ENCODE results near the gene OLFML2B. TPM values are rescaled to one million over a fixed set of nuclear protein-coding genes. Genes with fewer than 3 reads are reported as not detected.

Gene OLFML2B
- total and polyA plus RNA-seq, 4 donors = 8.0 to 82.6 (median 35.5) TPM

DNA sequence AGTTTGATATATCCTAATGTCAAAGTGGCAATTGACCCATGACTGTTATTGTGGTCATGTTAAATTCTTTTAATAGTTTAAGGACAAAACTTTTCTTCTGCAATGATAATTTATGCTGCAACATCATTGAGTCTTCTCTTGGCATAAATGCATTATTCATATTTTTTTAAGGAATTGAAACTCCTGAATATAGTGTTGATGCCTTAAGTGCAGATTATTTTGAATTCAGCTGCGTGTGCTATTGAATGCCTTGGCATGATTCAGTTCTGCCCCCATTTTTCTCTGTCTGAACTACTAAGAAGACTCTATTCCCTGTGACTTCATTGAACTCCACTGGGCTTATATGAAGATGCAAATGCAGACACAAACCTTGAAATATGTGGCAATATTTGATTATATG is 23.3 kb upstream of the OLFML2B start:
- DNase-seq (no peak), ATAC-seq (ENCODE audit: low FRiP score) (no peak)
- no peaks in the 10 kb centered on the region for H3K36me3 ChIP-seq (ENCODE audit: control insufficient read depth in 1 of 2, insufficient read depth in 2 of 2, low read length in 1 of 2)
- H3K27ac ChIP-seq (ENCODE audit: low read depth in 1 of 2, low read length in 2 of 2) = no peak overlapping the region
- intact Hi-C loops (cut with DNase I) = no loop called here
- H3K9me3 ChIP-seq (ENCODE audit: control insufficient read depth, low read length) = no peaks in the 10 kb centered on the region
- H3K27me3 ChIP-seq (ENCODE audit: control insufficient read depth in 1 of 2, insufficient read depth in 2 of 2, low read length in 1 of 2) = no peaks in the 10 kb centered on the region
- H3K4me1 ChIP-seq (ENCODE audit: control insufficient read depth in 1 of 2, insufficient read depth in 2 of 2, low read length in 2 of 2) = no peaks in the 10 kb centered on the region
- 51 to 69% methylated on average over 1 of the region's 1 CpG for WGBS, 2 donors
- H3K4me3 ChIP-seq (ENCODE audit: low read length in 2 of 2) = no peak overlapping the region

DNA sequence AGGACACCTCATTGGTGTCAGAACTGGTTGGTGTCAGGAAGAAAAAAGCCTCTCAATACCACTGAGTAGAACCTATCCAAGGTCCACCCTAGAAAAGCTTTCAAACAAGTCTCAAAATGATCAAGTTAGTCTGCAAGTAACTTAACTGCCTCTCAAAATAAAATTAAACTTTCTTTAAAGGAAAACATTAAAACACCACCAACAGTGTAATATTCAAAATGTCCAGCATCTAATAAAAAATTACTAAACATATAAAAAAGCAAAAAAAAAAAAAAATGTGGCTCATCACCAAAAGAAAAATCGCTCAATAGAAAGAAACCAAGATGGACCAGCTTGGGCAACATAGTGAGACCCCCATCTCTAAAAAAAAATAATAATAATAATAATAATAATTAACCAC is 18.7 kb upstream of the OLFML2B start:
- ATAC-seq (ENCODE audit: low FRiP score) (no peak), DNase-seq (no peak)
- 92 to 96% methylated on average over 1 of the region's 1 CpG for WGBS, 2 donors
- H3K36me3 ChIP-seq (ENCODE audit: control insufficient read depth in 1 of 2, insufficient read depth in 2 of 2, low read length in 1 of 2) = no peaks in the 10 kb centered on the region
- H3K9me3 ChIP-seq (ENCODE audit: control insufficient read depth, low read length) = no peaks in the 10 kb centered on the region
- H3K27ac ChIP-seq (ENCODE audit: low read depth in 1 of 2, low read length in 2 of 2) = no peak overlapping the region
- H3K27me3 ChIP-seq (ENCODE audit: control insufficient read depth in 1 of 2, insufficient read depth in 2 of 2, low read length in 1 of 2) = no peaks in the 10 kb centered on the region
- intact Hi-C loops (cut with DNase I) = no loop called here
- H3K4me1 ChIP-seq (ENCODE audit: control insufficient read depth in 1 of 2, insufficient read depth in 2 of 2, low read length in 2 of 2) = no peaks in the 10 kb centered on the region
- H3K4me3 ChIP-seq (ENCODE audit: low read length in 2 of 2) = no peak overlapping the region

DNA sequence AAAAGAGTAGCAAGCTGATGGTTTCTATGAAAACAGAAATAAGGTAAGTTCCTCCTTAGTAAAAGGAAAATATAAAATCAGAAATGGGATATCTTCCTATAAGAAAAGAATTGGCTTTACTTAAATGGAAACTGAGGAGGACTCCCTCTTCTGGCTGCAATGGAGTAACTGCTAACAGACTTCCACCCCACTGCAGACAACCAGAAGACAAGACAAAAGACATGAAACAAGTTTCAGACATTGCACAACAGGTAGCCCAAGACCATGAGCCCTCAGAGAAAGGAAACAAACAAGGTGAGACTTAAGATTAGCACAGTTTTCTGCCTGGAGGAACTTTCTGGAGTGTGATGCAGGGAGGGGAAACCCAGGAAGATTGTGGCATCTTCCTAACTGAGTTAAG is 17.0 kb upstream of the OLFML2B start:
- H3K36me3 ChIP-seq (ENCODE audit: control insufficient read depth in 1 of 2, insufficient read depth in 2 of 2, low read length in 1 of 2) = no peaks in the 10 kb centered on the region
- H3K27ac ChIP-seq (ENCODE audit: low read depth in 1 of 2, low read length in 2 of 2) = no peak overlapping the region
- no peaks in the 10 kb centered on the region for H3K27me3 ChIP-seq (ENCODE audit: control insufficient read depth in 1 of 2, insufficient read depth in 2 of 2, low read length in 1 of 2)
- no peaks in the 10 kb centered on the region for H3K9me3 ChIP-seq (ENCODE audit: control insufficient read depth, low read length)
- DNase-seq = no peak
- intact Hi-C loops (cut with DNase I) = no loop called here
- H3K4me3 ChIP-seq (ENCODE audit: low read length in 2 of 2) = no peak overlapping the region
- ATAC-seq (ENCODE audit: low FRiP score) = no peak
- peaks cover 0 to 2% of the 10 kb centered on the region in 2 donors for H3K4me1 ChIP-seq (ENCODE audit: control insufficient read depth in 1 of 2, insufficient read depth in 2 of 2, low read length in 2 of 2)

DNA sequence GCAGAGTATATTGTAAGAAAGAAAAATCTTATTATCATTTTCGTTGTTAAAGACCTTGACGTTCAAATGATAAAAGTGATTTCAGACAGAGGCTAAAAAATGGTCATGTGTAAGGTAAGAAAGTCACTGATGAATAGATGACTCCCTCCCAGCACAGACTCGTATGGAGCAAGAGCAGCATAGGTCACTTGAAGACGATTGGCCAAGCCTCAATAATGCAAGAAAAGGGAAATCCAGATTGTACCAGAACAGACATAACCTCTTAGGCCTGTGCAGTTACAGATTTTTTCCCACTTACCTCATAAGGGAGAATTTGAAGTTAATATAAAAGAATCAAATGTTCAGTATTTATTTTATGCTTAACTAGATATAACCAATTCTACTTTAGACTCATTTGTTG is 16.3 kb upstream of the OLFML2B start:
- intact Hi-C loops (cut with DNase I) = no loop called here
- Histone ChIP-seq H3K27me3 (ENCODE audit: control insufficient read depth in 1 of 2, insufficient read depth in 2 of 2, low read length in 1 of 2) (no peaks in the 10 kb centered on the region), H3K36me3 (ENCODE audit: control insufficient read depth in 1 of 2, insufficient read depth in 2 of 2, low read length in 1 of 2) (no peaks in the 10 kb centered on the region), H3K9me3 (ENCODE audit: control insufficient read depth, low read length) (no peaks in the 10 kb centered on the region), H3K4me1 (ENCODE audit: control insufficient read depth in 1 of 2, insufficient read depth in 2 of 2, low read length in 2 of 2) (peaks cover 0 to 2% of the 10 kb centered on the region in 2 donors), H3K4me3 (ENCODE audit: low read length in 2 of 2) (no peak overlapping the region), H3K27ac (ENCODE audit: low read depth in 1 of 2, low read length in 2 of 2) (no peak overlapping the region)
- DNase-seq (no peak), ATAC-seq (ENCODE audit: low FRiP score) (no peak)
- WGBS, 2 donors = 75 to 76% methylated on average over 4 of the region's 4 CpGs

DNA sequence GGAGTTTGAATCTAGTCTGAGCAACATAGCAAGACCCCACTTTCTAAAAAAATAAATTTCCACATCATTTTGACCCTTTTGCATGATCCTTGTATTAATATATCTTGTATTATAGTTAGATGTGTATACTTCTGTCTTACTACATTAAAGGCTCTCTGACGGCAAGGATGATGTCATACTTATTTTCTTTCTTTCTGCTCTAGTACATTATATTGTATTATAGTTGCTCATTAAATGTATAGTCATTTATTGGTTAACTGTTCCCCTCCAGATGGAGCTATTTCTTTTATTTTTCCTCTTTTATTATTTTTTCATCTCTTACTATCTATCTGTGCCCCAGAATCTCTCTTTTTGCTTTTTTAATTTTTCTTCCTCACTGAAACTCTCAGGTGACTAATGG is 15.0 kb upstream of the OLFML2B start:
- WGBS, 2 donors = 88 to 89% methylated on average over 1 of the region's 1 CpG

DNA sequence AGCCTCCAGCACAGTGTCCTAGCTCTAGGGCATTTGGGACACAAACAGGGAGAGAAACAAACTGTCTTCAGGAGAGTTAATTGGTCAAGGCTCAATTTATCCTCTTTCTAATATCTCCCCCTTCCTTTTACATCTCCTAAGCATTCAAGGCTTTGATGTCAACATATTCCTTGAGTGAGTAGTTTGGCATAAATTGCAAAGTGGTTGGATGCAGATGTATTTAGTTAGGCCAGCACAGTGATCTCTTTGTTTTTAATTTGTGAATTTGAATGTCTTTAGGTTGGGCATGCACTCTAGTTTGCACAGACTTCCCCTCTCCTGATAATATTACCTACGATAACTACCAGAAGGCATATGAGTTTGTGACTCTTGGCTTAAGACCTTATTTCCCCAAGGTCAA is 12.5 kb upstream of the OLFML2B start:
- intact Hi-C loops (cut with DNase I) = loop anchor here (2.0 to 5.0 kb wide), 2 partner anchors 174 to 243 kb away; no protein-coding TSS in a partner anchor
- Histone ChIP-seq H3K27ac (ENCODE audit: low read depth in 1 of 2, low read length in 2 of 2) (no peak overlapping the region), H3K36me3 (ENCODE audit: control insufficient read depth in 1 of 2, insufficient read depth in 2 of 2, low read length in 1 of 2) (no peaks in the 10 kb centered on the region), H3K9me3 (ENCODE audit: control insufficient read depth, low read length) (no peaks in the 10 kb centered on the region), H3K27me3 (ENCODE audit: control insufficient read depth in 1 of 2, insufficient read depth in 2 of 2, low read length in 1 of 2) (no peaks in the 10 kb centered on the region), H3K4me3 (ENCODE audit: low read length in 2 of 2) (no peak overlapping the region), H3K4me1 (ENCODE audit: control insufficient read depth in 1 of 2, insufficient read depth in 2 of 2, low read length in 2 of 2) (peaks cover 2 to 4% of the 10 kb centered on the region in 2 donors)
- WGBS, 2 donors = 48 to 65% methylated on average over 1 of the region's 1 CpG
- no peak for DNase-seq
- ATAC-seq (ENCODE audit: low FRiP score) = no peak

More for the DNA sequence above, 15.0 kb upstream of the OLFML2B start:
- H3K27me3 ChIP-seq (ENCODE audit: control insufficient read depth in 1 of 2, insufficient read depth in 2 of 2, low read length in 1 of 2) = no peaks in the 10 kb centered on the region
- peaks cover 2 to 4% of the 10 kb centered on the region in 2 donors for H3K4me1 ChIP-seq (ENCODE audit: control insufficient read depth in 1 of 2, insufficient read depth in 2 of 2, low read length in 2 of 2)
- intact Hi-C loops (cut with DNase I) = loop anchor here in 1 of 2 donors (5.0 kb wide), 1 partner anchor 176 kb away; no protein-coding TSS in a partner anchor
- DNase-seq = no peak
- H3K4me3 ChIP-seq (ENCODE audit: low read length in 2 of 2) = no peak overlapping the region
- no peak overlapping the region for H3K27ac ChIP-seq (ENCODE audit: low read depth in 1 of 2, low read length in 2 of 2)
- no peak for ATAC-seq (ENCODE audit: low FRiP score)
- H3K9me3 ChIP-seq (ENCODE audit: control insufficient read depth, low read length) = no peaks in the 10 kb centered on the region
- no peaks in the 10 kb centered on the region for H3K36me3 ChIP-seq (ENCODE audit: control insufficient read depth in 1 of 2, insufficient read depth in 2 of 2, low read length in 1 of 2)

DNA sequence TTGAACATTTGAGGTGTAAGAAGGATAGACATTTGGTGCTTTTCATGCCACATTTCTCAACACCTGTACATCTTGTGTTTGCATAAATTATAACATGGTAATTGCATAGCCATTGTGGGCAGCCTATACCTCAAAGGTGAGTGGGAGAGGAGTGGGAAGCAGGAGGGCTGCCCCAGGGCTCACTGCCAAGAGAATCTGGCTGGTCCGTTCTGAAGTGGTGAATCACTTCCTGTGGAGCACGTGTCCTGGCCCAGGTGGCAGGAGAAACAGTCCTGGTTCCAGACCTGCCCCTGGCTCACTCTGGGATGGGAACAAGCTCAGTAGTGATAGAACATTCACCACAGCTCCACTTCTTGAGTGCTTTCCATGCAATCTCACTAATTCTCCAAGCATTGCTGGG is 11.6 kb upstream of the OLFML2B start:
- ATAC-seq (ENCODE audit: low FRiP score) (no peak), DNase-seq (no peak)
- WGBS, 2 donors = 0 to 4% methylated on average over 2 of the region's 2 CpGs
- no peak overlapping the region for H3K4me3 ChIP-seq (ENCODE audit: low read length in 2 of 2)
- intact Hi-C loops (cut with DNase I) = loop anchor here in 1 of 2 donors (5.0 kb wide), 1 partner anchor 173 kb away; no protein-coding TSS in a partner anchor
- peaks cover 2 to 4% of the 10 kb centered on the region in 2 donors for H3K4me1 ChIP-seq (ENCODE audit: control insufficient read depth in 1 of 2, insufficient read depth in 2 of 2, low read length in 2 of 2)
- no peak overlapping the region for H3K27ac ChIP-seq (ENCODE audit: low read depth in 1 of 2, low read length in 2 of 2)
- no peaks in the 10 kb centered on the region for H3K36me3 ChIP-seq (ENCODE audit: control insufficient read depth in 1 of 2, insufficient read depth in 2 of 2, low read length in 1 of 2)
- H3K9me3 ChIP-seq (ENCODE audit: control insufficient read depth, low read length) = no peaks in the 10 kb centered on the region
- no peaks in the 10 kb centered on the region for H3K27me3 ChIP-seq (ENCODE audit: control insufficient read depth in 1 of 2, insufficient read depth in 2 of 2, low read length in 1 of 2)

DNA sequence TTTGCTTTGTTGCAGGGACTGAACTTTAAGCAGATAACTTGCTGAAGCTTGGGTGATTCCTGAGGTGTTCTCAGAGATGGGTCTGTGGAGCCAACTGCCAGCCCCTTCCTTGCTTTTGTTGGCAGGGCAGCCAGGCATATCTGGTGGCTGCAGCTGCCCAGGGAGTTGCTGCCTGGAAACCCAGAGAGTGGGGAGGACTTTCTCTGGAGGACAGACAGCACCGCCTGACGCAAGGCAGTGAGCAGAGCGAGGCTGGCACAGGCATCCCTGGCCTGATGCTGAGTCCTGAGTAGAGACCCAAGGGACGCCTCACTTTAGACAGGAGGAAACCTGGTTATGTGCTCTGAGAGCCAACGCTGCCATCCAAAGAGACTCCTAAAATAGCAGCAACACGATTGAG is 9.8 kb upstream of the OLFML2B start:
- Histone ChIP-seq H3K9me3 (ENCODE audit: control insufficient read depth, low read length) (no peaks in the 10 kb centered on the region), H3K27me3 (ENCODE audit: control insufficient read depth in 1 of 2, insufficient read depth in 2 of 2, low read length in 1 of 2) (no peaks in the 10 kb centered on the region), H3K4me3 (ENCODE audit: low read length in 2 of 2) (no peak overlapping the region), H3K36me3 (ENCODE audit: control insufficient read depth in 1 of 2, insufficient read depth in 2 of 2, low read length in 1 of 2) (no peaks in the 10 kb centered on the region), H3K4me1 (ENCODE audit: control insufficient read depth in 1 of 2, insufficient read depth in 2 of 2, low read length in 2 of 2) (peaks cover 2 to 4% of the 10 kb centered on the region in 2 donors), H3K27ac (ENCODE audit: low read depth in 1 of 2, low read length in 2 of 2) (peak overlapping the region in 1 of 2 donors; percentile 7)
- intact Hi-C loops (cut with DNase I) = loop anchor here in 1 of 2 donors (5.0 kb wide), 2 partner anchors 71 to 171 kb away; no protein-coding TSS in a partner anchor
- DNase-seq (peak in 1 of 2 donors; percentile 81), ATAC-seq (ENCODE audit: low FRiP score) (peak; percentile 84)
- 0 to 6% methylated on average over 6 of the region's 6 CpGs for WGBS, 2 donors

DNA sequence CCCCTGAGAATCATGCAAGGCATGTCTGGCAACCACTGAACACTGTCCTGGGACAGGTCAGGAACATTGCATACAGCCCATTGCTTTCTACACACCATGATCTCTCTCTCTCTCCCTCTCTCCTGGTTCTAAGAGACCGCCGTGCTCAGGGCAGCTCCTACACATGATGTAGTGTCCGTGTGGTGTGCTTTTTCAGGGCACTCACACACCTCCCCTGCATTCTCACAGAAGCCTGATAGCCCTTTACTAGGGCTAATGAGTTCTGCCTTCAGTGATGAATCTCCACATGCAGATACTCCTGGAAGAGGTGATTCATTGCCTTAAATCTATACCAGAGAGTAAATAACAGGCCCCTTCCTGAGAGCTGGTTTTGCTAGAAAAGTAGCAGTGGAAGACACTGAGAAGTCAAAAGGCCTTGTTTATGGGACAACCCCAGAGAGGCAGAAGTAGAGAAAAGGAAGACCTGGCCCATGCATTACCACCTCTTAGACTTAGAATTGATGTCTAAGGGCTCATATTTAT is 7.2 kb upstream of the OLFML2B start:
- no peaks in the 10 kb centered on the region for H3K9me3 ChIP-seq (ENCODE audit: control insufficient read depth, low read length)
- WGBS, 2 donors = 98% methylated on average over 3 of the region's 3 CpGs
- H3K4me3 ChIP-seq (ENCODE audit: low read length in 2 of 2) = no peak overlapping the region
- intact Hi-C loops (cut with DNase I) = loop anchor here in 1 of 2 donors (5.0 kb wide), 2 partner anchors 69 to 169 kb away; no protein-coding TSS in a partner anchor
- peaks cover 0 to 4% of the 10 kb centered on the region in 2 donors for H3K4me1 ChIP-seq (ENCODE audit: control insufficient read depth in 1 of 2, insufficient read depth in 2 of 2, low read length in 2 of 2)
- no peak for DNase-seq
- ATAC-seq (ENCODE audit: low FRiP score) = no peak
- H3K36me3 ChIP-seq (ENCODE audit: control insufficient read depth in 1 of 2, insufficient read depth in 2 of 2, low read length in 1 of 2) = no peaks in the 10 kb centered on the region
- no peak overlapping the region for H3K27ac ChIP-seq (ENCODE audit: low read depth in 1 of 2, low read length in 2 of 2)
- no peaks in the 10 kb centered on the region for H3K27me3 ChIP-seq (ENCODE audit: control insufficient read depth in 1 of 2, insufficient read depth in 2 of 2, low read length in 1 of 2)

Measured in aorta (tissue), 5 donors.